SK-N-SH treated with all-trans-retinoic acid at 6 μM for 48 hours (cell line): ENCODE results near the gene RNASE8.
A peak's percentile ranks its signal among the peaks of the same experiment; 100 is the strongest.

Experiments used
- ATAC-seq: fragments of 200-7000 bp; cut with Tn5 transposase; 3 replicates; pipeline ENCODE4 v1.9.1; 2020; ENCODE audit warnings: mild to moderate bottlenecking, moderate library complexity
- ARNTL ChIP-seq: fragments of 450-650 bp; formaldehyde crosslinking; IDR thresholded peaks from 2 replicates; pipeline ENCODE4 v1.5.0; 2020; ENCODE audit warnings: low read depth, mild to moderate bottlenecking, moderate library complexity, borderline replicate concordance
- BACH2 ChIP-seq: fragments of 250-450 bp; sonication (Bioruptor Pico); IDR thresholded peaks from 2 replicates; pipeline ENCODE4 v1.9.0; 2021; ENCODE audit warnings: mild to moderate bottlenecking, borderline replicate concordance
- CREB5 ChIP-seq: fragments of 250-450 bp; sonication (Bioruptor Pico); IDR thresholded peaks from 2 replicates; pipeline ENCODE4 v1.5.1; 2020; ENCODE audit warnings: low read depth, mild to moderate bottlenecking, moderate library complexity
- CSDC2 ChIP-seq: fragments of 250-450 bp; sonication (Bioruptor Pico); IDR thresholded peaks from 2 replicates; pipeline ENCODE4 v1.5.0; 2020; ENCODE audit warnings: mild to moderate bottlenecking, moderate library complexity
- CSRNP3 ChIP-seq: fragments of 250-450 bp; sonication (Bioruptor Pico); IDR thresholded peaks from 2 replicates; pipeline ENCODE4 v1.5.1; 2021; ENCODE audit warnings: mild to moderate bottlenecking, moderate library complexity
- ESRRG ChIP-seq: fragments of 250-450 bp; sonication (Bioruptor Pico); IDR thresholded peaks from 2 replicates; pipeline ENCODE4 v1.6.1; 2021; ENCODE audit warnings: mild to moderate bottlenecking
- GLIS3 ChIP-seq: fragments of 250-450 bp; sonication (Bioruptor Pico); IDR thresholded peaks from 2 replicates; pipeline ENCODE4 v1.5.0; 2020; ENCODE audit warnings: mild to moderate bottlenecking, moderate library complexity
- ISL1 ChIP-seq: fragments of 250-450 bp; sonication (Bioruptor Pico); IDR thresholded peaks from 2 replicates; pipeline ENCODE4 v2.1.2; 2022; ENCODE audit warnings: mild to moderate bottlenecking, moderate library complexity
- OSR1 ChIP-seq: fragments of 250-450 bp; sonication (Bioruptor Pico); IDR thresholded peaks from 2 replicates; pipeline ENCODE4 v1.8.0; 2022; ENCODE audit warnings: moderate library complexity, mild to moderate bottlenecking, inconsistent platforms
- PATZ1 ChIP-seq: fragments of 250-450 bp; sonication (Bioruptor Pico); IDR thresholded peaks from 2 replicates; pipeline ENCODE4 v1.8.0; 2020; ENCODE audit warnings: mild to moderate bottlenecking, moderate library complexity, borderline replicate concordance
- POU6F1 ChIP-seq: fragments of 250-450 bp; sonication (Bioruptor Pico); IDR thresholded peaks from 2 replicates; pipeline ENCODE4 v1.8.0; 2021; ENCODE audit warnings: low read depth, mild to moderate bottlenecking, moderate library complexity, borderline replicate concordance
- PPARA ChIP-seq: fragments of 250-450 bp; sonication (Bioruptor Pico); IDR thresholded peaks from 2 replicates; pipeline ENCODE4 v1.5.0; 2020; ENCODE audit warnings: mild to moderate bottlenecking, borderline replicate concordance
- RARB ChIP-seq: fragments of 250-450 bp; sonication (Bioruptor Pico); IDR thresholded peaks from 2 replicates; pipeline ENCODE4 v1.8.0; 2021; ENCODE audit warnings: mild to moderate bottlenecking, moderate library complexity
- SNAI2 ChIP-seq: fragments of 250-450 bp; sonication (Bioruptor Pico); IDR thresholded peaks from 2 replicates; pipeline ENCODE4 v1.5.0; 2020; ENCODE audit warnings: mild to moderate bottlenecking, moderate library complexity
- TCF4 ChIP-seq: fragments of 250-450 bp; sonication (Bioruptor Pico); IDR thresholded peaks from 2 replicates; pipeline ENCODE4 v1.8.0; 2021; ENCODE audit warnings: mild to moderate bottlenecking, moderate library complexity, borderline replicate concordance
- TOX ChIP-seq: fragments of 250-450 bp; sonication (Bioruptor Pico); IDR thresholded peaks from 2 replicates; pipeline ENCODE4 v1.8.0; 2021; ENCODE audit warnings: mild to moderate bottlenecking, moderate library complexity, borderline replicate concordance
- ZFP3 ChIP-seq: fragments of 250-450 bp; sonication (Bioruptor Pico); IDR thresholded peaks from 2 replicates; pipeline ENCODE4 v1.5.0; 2020; ENCODE audit warnings: mild to moderate bottlenecking, moderate library complexity
- ZFP30 ChIP-seq: fragments of 450-650 bp; formaldehyde crosslinking; IDR thresholded peaks from 2 replicates; pipeline ENCODE4 v1.5.0; 2022; ENCODE audit warnings: mild to moderate bottlenecking, moderate library complexity
- ZNF565 ChIP-seq: fragments of 450-650 bp; formaldehyde crosslinking; conservative IDR thresholded peaks from 2 replicates; pipeline ENCODE4 v1.5.0; 2020; ENCODE audit warnings: low read depth, mild to moderate bottlenecking, moderate library complexity
- ZNF70 ChIP-seq: fragments of 450-650 bp; formaldehyde crosslinking; IDR thresholded peaks from 2 replicates; pipeline ENCODE4 v1.5.0; 2020; ENCODE audit warnings: mild to moderate bottlenecking, moderate library complexity

The RNASE8 gene

GRCh38 chr14:21066882-21067502 lies 9.4 kb downstream of the RNASE8 start:
- ATAC-seq = no peak
- TF ChIP-seq OSR1 (CRISPR knock-in tag) (no peak), GLIS3 (CRISPR knock-in tag) (no peak), ZFP3 (CRISPR knock-in tag) (no peak), POU6F1 (CRISPR knock-in tag) (no peak), PATZ1 (CRISPR knock-in tag) (no peak), ESRRG (no peak), SNAI2 (CRISPR knock-in tag) (no peak), ISL1 (no peak), CSDC2 (CRISPR knock-in tag) (no peak), TOX (CRISPR knock-in tag) (no peak)
- TF ChIP-seq, all 23 proteins: peak for 0

GRCh38 chr14:21068521-21069387 lies 11.1 kb downstream of the RNASE8 start:
- ATAC-seq = peak; percentile 26
- TF ChIP-seq RARB (CRISPR knock-in tag) (no peak), ZFP30 (CRISPR knock-in tag) (no peak), TOX (CRISPR knock-in tag) (no peak), BACH2 (no peak), ISL1 (no peak), ZNF565 (no peak), PPARA (CRISPR knock-in tag) (no peak), GLIS3 (CRISPR knock-in tag) (no peak), ZNF70 (CRISPR knock-in tag) (no peak), ZFP3 (CRISPR knock-in tag) (no peak), TCF4 (CRISPR knock-in tag) (no peak), CSRNP3 (no peak), PATZ1 (CRISPR knock-in tag) (no peak), ARNTL (CRISPR knock-in tag) (no peak), ESRRG (no peak), CREB5 (CRISPR knock-in tag) (no peak), SNAI2 (CRISPR knock-in tag) (no peak), CSDC2 (CRISPR knock-in tag) (no peak), OSR1 (CRISPR knock-in tag) (no peak)
